CD4-positive, alpha-beta T cell (primary cell): ENCODE data around the gene ASIC4. TPM values are rescaled to one million over a fixed set of nuclear protein-coding genes. Genes with fewer than 3 reads are reported as not detected.

Experiments used
- ATAC-seq: fragments of 200-7000 bp; cut with Tn5 transposase; one replicate; pipeline ENCODE4 v1.10.0; 2022; ENCODE audit warnings: mild to moderate bottlenecking; ENCODE audit not compliant: poor library complexity
- CTCF ChIA-PET: fragments of 350-600 bp; sonication (Branson Sonifier 250); formaldehyde crosslinking; loops from one replicate; lab custom pipeline; 2021; ENCODE audit warnings: antibody characterized with exemption, inconsistent platforms; lab: Charles Lee
- POLR2A ChIA-PET: fragments of 350-600 bp; sonication (Branson Sonifier 250); formaldehyde crosslinking; loops from one replicate; lab custom pipeline; 2021; ENCODE audit warnings: antibody characterized with exemption, inconsistent platforms; lab: Charles Lee
- DNase-seq, 14 experiments: peaks; one replicate each; pipeline ENCODE4 v3.0.0-alpha.2; 2013 to 2020; ENCODE audit warnings: mixed read lengths in 2 of 14
- H3K27ac ChIP-seq, 2 donors: one replicate each; pipeline versions ENCODE4 v1.5.1 to v1.7.0; 2013; ENCODE audit warnings: low read length in 2 of 2, low read depth in 1 of 2, mild to moderate bottlenecking in 1 of 2
- H3K27me3 ChIP-seq, 2 experiments: 1 replicate in 1 of 2; 2 replicates in 1 of 2; pipeline versions ENCODE4 v1.6.1 to v1.7.0; 2013; ENCODE audit warnings: low read length in 2 of 2, control low read depth in 1 of 2, mild to moderate bottlenecking in 1 of 2, moderate library complexity in 1 of 2; ENCODE audit not compliant: insufficient read depth in 2 of 2, control insufficient read depth in 1 of 2
- H3K36me3 ChIP-seq: one replicate; pipeline ENCODE4 v1.6.1; 2013; ENCODE audit warnings: low read length, control low read depth; ENCODE audit not compliant: insufficient read depth
- H3K4me1 ChIP-seq: one replicate; pipeline ENCODE4 v1.6.1; 2013; ENCODE audit warnings: low read length, control low read depth; ENCODE audit not compliant: insufficient read depth
- H3K4me3 ChIP-seq: one replicate; pipeline ENCODE4 v1.5.1; 2013; ENCODE audit warnings: mild to moderate bottlenecking, low read length, moderate library complexity
- H3K9me3 ChIP-seq, 2 experiments: 1 replicate in 1 of 2; 2 replicates in 1 of 2; pipeline versions ENCODE4 v1.6.1 to v1.7.0; 2013; ENCODE audit warnings: low read length in 2 of 2, mild to moderate bottlenecking in 2 of 2, control low read depth in 1 of 2, moderate library complexity in 1 of 2; ENCODE audit not compliant: control insufficient read depth in 1 of 2, insufficient read depth in 1 of 2
- H3K27ac Mint-ChIP-seq: one replicate; pipeline ENCODE4 v1.8.0; 2020; ENCODE audit warnings: mixed read lengths
- H3K27me3 Mint-ChIP-seq: one replicate; pipeline ENCODE4 v1.8.0; 2021; ENCODE audit warnings: mixed read lengths
- H3K36me3 Mint-ChIP-seq: one replicate; pipeline ENCODE4 v1.8.0; 2021; ENCODE audit warnings: low read depth, mixed read lengths
- H3K4me1 Mint-ChIP-seq: one replicate; pipeline ENCODE4 v1.8.0; 2021; ENCODE audit warnings: low read depth, mixed read lengths
- H3K4me3 Mint-ChIP-seq: one replicate; pipeline ENCODE4 v1.8.0; 2020; ENCODE audit warnings: mild to moderate bottlenecking, mixed read lengths
- H3K9me3 Mint-ChIP-seq: one replicate; pipeline ENCODE4 v1.8.0; 2020; ENCODE audit warnings: mixed read lengths
- intact Hi-C, 2 experiments: fragments of 100-400 bp; cut with DNase I in 1 of 2; cut with micrococcal nuclease in 1 of 2; formaldehyde crosslinking; loops; one replicate each; pipeline versions ENCODE4 v1.15.1 to v1.9.0; 2023 to 2025; cut with DNase I, micrococcal nuclease
- total RNA-seq, 174 experiments: library from RNA in 2 of 174; stranded (reverse) in 2 of 174; gene quantifications; one replicate each; pipeline ENCODE4 v1.2.3 and lab custom pipeline; 2021 to 2026
- TF ChIP-seq, protein P1 (sequence below): fragments of 200-600 bp; IDR thresholded peaks from one replicate; pipeline ENCODE4 v1.8.0; 2022; ENCODE audit warnings: antibody characterized with exemption, mild to moderate bottlenecking

ASIC4 gene
- total RNA-seq, 2 experiments from 2014 or later: 0.08 to 0.17 TPM

DNA sequence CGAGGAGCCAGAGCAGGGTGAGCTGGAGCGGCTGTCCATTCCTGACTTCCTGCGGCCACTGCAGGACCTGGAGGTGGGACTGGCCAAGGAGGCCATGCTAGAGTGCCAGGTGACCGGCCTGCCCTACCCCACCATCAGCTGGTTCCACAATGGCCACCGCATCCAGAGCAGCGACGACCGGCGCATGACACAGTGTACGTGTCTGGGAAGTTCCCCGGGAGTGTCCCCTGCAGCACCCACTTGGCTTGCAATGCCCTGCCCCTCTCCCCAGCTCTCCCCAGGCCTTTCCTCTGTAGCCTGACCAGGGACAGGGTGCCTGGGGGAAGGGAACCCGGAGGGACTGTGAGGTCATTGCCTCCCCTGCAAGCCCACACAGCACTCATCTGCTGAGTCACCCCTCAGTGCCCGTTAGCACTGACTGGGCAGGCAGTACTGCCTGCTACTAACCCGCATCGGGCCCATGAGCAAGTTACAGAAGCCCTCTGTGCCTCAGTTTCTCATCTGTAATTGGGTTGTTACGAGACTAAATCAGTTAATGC is 45.0 kb upstream of the ASIC4 start:
- no peaks in the 10 kb centered on the region for H3K9me3 Mint-ChIP-seq
- Histone ChIP-seq H3K27ac (no peak overlapping the region), H3K27me3 (no peaks in the 10 kb centered on the region), H3K9me3 (no peaks in the 10 kb centered on the region), H3K4me1 (no peaks in the 10 kb centered on the region), H3K36me3 (no peaks in the 10 kb centered on the region), H3K4me3 (no peak overlapping the region)
- no peak overlapping the region for H3K27ac Mint-ChIP-seq
- TF ChIP-seq, protein P1, sequence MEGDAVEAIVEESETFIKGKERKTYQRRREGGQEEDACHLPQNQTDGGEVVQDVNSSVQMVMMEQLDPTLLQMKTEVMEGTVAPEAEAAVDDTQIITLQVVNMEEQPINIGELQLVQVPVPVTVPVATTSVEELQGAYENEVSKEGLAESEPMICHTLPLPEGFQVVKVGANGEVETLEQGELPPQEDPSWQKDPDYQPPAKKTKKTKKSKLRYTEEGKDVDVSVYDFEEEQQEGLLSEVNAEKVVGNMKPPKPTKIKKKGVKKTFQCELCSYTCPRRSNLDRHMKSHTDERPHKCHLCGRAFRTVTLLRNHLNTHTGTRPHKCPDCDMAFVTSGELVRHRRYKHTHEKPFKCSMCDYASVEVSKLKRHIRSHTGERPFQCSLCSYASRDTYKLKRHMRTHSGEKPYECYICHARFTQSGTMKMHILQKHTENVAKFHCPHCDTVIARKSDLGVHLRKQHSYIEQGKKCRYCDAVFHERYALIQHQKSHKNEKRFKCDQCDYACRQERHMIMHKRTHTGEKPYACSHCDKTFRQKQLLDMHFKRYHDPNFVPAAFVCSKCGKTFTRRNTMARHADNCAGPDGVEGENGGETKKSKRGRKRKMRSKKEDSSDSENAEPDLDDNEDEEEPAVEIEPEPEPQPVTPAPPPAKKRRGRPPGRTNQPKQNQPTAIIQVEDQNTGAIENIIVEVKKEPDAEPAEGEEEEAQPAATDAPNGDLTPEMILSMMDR: no peak
- H3K36me3 Mint-ChIP-seq: no peaks in the 10 kb centered on the region
- POLR2A ChIA-PET: no interaction called here
- no peaks in the 10 kb centered on the region for H3K27me3 Mint-ChIP-seq
- CTCF ChIA-PET: no interaction called here
- no peak for DNase-seq
- no peak overlapping the region for H3K4me3 Mint-ChIP-seq
- no peak for ATAC-seq
- no peaks in the 10 kb centered on the region for H3K4me1 Mint-ChIP-seq
- intact Hi-C loops: no loop called here

DNA sequence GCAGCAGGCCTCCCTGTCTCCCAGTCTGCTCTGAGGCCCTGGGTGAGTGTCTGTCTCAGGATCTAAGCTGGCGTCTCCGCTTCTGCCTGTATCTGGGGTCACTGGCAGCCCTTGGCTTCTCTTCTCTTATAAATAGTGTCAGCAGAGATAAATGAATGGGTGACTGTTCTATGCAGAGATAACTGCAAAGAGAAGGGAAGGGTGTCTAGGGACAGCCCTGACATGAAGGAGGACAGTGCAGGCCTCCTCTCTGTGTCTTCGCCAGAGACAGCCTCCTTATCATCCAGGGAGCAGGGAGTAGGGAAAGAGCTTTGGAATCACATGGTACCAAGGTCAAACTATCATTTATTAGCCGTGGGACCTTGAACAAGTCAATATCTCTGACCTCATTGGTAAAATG is 43.9 kb upstream of the ASIC4 start:
- TF ChIP-seq, protein P1: no peak
- Histone ChIP-seq H3K27me3 (no peaks in the 10 kb centered on the region), H3K4me1 (no peaks in the 10 kb centered on the region), H3K36me3 (no peaks in the 10 kb centered on the region), H3K27ac (no peak overlapping the region), H3K9me3 (no peaks in the 10 kb centered on the region), H3K4me3 (no peak overlapping the region)
- Mint-ChIP-seq H3K4me1 (no peaks in the 10 kb centered on the region), H3K4me3 (no peak overlapping the region), H3K27ac (no peak overlapping the region), H3K9me3 (no peaks in the 10 kb centered on the region), H3K27me3 (no peaks in the 10 kb centered on the region), H3K36me3 (no peaks in the 10 kb centered on the region)
- ATAC-seq (no peak), DNase-seq (no peak)
- ChIA-PET CTCF (interaction anchor here (1.1 kb wide), 1 partner anchor 59 kb away, joined by 3 read pairs; no protein-coding TSS in a partner anchor), POLR2A (no interaction called here)
- intact Hi-C loops: no loop called here

DNA sequence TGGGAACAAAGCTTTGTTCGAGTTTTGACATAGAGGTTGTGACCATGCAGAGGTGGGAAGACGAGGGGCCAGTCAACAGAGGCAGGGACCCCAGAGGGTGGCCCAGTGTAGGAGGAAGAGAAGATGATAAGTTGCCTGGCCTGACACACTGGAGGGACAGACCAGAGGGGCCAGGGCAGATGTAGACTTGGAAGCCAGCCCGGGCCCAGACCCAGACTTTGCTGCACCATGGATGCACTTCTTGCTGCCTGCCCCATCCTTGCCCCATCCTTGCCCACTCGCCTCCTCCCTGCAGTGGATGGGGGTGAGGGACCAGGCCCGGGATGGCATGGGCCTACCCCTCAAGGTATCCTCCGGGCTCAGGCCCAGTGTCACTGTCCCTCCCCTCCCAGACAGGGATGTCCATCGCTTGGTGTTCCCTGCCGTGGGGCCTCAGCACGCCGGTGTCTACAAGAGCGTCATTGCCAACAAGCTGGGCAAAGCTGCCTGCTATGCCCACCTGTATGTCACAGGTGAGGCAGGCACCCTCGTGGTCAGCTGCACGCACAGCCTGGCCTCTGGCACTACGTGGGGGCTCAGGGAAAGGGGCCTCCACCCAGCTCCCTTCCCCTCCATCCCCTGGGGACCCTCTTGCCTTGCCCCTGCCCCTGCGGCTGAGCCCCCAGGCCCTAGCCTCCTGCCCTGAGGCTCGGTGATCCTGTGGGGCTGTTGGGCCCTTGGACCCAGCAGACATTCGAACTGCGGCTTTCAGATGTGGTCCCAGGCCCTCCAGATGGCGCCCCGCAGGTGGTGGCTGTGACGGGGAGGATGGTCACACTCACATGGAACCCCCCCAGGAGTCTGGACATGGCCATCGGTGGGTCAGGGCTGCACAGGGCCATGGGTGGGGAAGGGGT is 42.6 kb upstream of the ASIC4 start:
- H3K4me3 Mint-ChIP-seq: no peak overlapping the region
- no peaks in the 10 kb centered on the region for H3K9me3 Mint-ChIP-seq
- no peaks in the 10 kb centered on the region for H3K36me3 Mint-ChIP-seq
- peaks cover 5% of the 10 kb centered on the region for H3K4me1 Mint-ChIP-seq
- no peak for ATAC-seq
- TF ChIP-seq, protein P1: no peak
- intact Hi-C loops: no loop called here
- Histone ChIP-seq H3K4me1 (no peaks in the 10 kb centered on the region), H3K9me3 (no peaks in the 10 kb centered on the region), H3K36me3 (no peaks in the 10 kb centered on the region), H3K27ac (no peak overlapping the region), H3K4me3 (no peak overlapping the region), H3K27me3 (peaks cover 0 to 3% of the 10 kb centered on the region in 2 experiments)
- ChIA-PET CTCF (no interaction called here), POLR2A (no interaction called here)
- no peak for DNase-seq
- H3K27me3 Mint-ChIP-seq: peaks cover 4% of the 10 kb centered on the region
- H3K27ac Mint-ChIP-seq: no peak overlapping the region
